SKM-1 treated with dmso at 0.1 percent for 144 hours (cell line): Measurements from ENCODE around the gene ILK.

Experiments
- DNase-seq: peaks from one replicate; lab custom pipeline; 2025; ENCODE audit not compliant: unreplicated experiment; lab: John Stamatoyannopoulos, UW

The ILK gene

GRCh38 chr11:6604790-6605189 lies 1.2 kb downstream of the ILK start:
- no peak for DNase-seq

GRCh38 chr11:6606471-6607189 lies 3.1 kb downstream of the ILK start:
- peak; percentile 59 for DNase-seq

DNA sequence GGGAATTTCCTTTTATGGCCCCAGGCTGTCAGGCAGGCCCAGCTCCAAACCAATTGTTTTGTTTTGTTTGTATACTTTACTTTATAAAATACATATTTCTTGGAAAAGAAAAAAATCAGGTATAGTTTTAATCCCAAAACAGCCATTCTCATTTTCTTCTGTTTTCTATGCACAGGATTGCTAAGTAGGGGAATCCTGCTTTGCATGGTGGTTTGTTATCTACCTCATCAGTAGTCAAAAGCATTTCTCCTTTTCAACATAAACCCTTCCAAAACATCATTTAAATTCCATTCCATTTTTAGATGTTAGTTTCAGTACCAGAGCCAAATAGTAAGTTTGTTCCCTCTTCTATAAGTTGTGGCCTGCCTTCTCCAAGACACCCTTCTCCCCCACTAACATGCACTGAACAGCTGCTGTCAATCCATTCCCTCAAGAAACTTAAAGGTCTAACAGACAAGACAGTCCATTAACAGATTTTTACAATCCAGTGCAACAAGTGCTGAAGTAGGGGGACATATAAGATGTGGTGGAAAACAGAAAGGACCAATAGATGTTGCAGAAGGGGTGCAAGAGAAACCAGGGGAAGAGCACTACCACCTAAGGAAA lies 3.7 kb downstream of the ILK start:
- no peak for DNase-seq

GRCh38 chr11:6608011-6608410 lies 4.4 kb downstream of the ILK start:
- no peak for DNase-seq

DNA sequence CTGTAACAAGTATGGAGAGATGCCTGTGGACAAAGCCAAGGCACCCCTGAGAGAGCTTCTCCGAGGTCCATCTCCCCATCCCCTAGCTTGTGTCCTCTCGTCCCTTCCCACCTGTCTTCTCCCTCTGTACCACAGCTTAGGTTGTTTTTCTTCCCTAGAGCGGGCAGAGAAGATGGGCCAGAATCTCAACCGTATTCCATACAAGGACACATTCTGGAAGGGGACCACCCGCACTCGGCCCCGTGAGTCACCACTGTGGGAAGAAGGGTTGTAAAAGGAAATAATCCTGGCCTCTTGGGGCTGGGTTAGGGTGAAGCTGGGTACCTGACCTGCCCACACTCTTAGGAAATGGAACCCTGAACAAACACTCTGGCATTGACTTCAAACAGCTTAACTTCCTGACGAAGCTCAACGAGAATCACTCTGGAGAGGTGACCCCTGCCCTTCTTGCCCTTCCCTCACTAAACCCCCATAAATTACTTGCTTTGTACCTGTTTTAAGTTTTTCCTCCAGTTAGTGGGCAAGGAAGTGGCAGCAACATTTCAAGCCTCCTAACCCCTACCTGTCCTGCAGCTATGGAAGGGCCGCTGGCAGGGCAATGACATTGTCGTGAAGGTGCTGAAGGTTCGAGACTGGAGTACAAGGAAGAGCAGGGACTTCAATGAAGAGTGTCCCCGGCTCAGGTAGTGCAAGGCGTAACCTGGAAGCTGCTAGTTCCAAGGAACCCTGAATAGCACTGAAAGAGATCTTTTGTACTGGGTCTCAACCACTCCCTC lies 5.3 kb downstream of the ILK start:
- DNase-seq: no peak

GRCh38 chr11:6609502-6610015 lies 6.0 kb downstream of the ILK start:
- no peak for DNase-seq

GRCh38 chr11:6610591-6610990 lies 7.0 kb downstream of the ILK start:
- DNase-seq: no peak

GRCh38 chr11:6611092-6611962 lies 7.8 kb downstream of the ILK start:
- DNase-seq: no peak

DNA sequence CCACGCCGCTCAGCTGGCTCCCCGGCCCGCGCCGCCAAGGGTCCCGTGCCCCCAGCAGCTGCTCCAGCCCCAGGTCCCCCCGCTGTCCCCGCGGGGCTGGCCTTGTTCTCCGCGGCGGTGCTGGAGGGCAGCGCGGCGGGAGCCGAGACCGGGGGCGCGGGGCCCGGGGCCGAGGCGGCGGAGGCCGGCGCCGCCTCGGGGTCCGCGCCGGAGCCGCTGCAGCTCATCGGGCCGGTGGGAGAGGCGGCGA lies 8.3 kb downstream of the ILK start:
- DNase-seq: no peak

DNA sequence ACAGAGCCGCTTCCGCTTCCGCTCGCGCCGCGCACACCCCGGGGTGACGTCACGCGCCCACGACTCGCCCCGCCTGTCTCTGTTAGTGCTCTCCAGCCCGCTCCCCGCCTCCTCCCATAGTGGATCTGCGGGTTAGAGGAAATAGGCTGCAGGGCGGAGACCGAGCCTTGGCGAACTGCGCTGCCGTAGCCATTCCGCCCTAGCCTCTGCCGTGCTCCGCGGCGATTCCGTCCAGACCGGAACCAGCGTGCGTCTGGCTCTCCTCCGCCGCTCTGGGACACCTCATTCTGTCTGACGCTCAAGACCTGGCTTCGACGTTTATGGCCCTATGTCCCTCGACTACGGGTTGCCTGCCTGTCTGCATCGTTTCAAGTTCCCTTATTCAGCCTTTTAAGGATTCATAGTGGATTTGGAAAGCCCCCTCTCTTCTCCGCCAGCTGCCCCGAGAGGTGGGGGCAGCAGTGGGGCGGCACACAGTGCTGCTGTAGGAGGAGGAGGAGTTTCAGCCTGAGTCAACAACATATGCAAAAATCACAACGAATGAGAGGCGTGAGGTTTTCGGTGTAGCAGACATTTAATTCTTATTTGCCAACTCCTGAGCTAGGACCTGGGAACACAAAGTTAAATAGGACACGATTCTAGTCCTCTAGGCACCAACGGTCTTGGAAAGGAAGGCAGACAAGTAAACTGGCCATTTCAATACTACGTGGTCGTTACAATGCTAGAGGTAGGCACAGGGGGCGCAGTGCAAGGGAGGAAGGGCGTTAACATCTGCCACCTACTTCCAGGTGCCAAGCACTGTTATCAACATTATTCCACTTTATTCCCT lies 8.9 kb downstream of the ILK start, which contains the start of gene TAF10:
TAF10 (minus strand) TSS at position 4 of the 829 bp plus-strand sequence. CDS start 27 bp downstream, outside the sequence.
- DNase-seq: peak; percentile 93

DNA sequence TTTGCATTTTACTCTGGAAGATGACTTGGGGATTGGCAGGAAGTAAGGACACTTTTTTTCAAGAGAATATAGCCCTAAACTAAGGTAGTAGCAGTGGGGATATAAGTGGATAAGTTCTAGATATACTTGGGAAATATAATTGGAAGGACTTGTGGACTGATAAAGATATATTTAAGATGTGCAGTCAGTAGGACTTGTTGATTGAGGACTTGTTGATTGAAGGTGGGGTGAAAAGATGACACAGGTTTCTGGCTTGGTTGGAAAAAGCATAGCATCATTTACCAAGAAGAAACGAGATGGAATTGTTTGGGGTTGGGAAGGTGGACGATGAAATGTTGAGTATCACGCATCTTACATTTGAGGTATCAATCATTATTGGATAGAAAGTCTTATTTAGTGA lies 9.9 kb downstream of the ILK start:
- no peak for DNase-seq

- no peak for DNase-seq
Observed at GRCh38 chr11:6614446-6614845, 10.9 kb downstream of the ILK start.

GRCh38 chr11:6615046-6615445 lies 11.5 kb downstream of the ILK start:
- no peak for DNase-seq

DNA sequence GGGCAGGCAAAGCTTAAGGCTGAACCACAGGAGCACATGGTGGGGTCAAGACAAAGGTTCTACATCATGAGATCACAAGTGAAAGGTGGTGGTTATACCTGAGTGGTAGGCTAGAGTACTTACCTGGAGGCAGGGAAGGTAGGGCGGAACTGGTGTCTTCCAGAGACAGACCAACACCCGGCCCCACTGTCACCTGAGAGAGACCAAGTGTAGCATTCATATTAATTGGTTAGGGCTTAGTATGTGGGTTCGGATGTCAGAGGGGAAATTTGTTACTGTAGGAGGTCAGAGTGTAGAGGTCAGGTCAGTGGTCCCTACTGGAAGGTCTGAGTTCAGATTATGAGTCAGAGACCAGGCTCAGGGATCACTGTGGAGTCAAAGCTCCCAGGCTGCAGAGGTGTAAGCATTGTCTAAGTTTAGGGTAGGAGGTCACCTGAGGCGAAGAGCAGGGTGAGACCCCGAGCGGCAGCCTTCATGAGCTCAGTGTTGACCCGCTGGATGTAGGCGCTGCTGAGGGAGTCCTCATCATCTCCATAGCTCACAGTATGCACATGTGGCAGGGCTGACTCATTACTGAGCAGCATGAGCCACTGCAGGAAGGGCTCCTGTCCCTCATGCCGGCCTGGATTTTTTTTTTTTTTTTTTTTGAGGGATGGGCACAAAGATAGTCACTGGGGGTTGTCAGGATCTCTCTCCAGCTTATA lies 12.5 kb downstream of the ILK start:
- DNase-seq: no peak

DNA sequence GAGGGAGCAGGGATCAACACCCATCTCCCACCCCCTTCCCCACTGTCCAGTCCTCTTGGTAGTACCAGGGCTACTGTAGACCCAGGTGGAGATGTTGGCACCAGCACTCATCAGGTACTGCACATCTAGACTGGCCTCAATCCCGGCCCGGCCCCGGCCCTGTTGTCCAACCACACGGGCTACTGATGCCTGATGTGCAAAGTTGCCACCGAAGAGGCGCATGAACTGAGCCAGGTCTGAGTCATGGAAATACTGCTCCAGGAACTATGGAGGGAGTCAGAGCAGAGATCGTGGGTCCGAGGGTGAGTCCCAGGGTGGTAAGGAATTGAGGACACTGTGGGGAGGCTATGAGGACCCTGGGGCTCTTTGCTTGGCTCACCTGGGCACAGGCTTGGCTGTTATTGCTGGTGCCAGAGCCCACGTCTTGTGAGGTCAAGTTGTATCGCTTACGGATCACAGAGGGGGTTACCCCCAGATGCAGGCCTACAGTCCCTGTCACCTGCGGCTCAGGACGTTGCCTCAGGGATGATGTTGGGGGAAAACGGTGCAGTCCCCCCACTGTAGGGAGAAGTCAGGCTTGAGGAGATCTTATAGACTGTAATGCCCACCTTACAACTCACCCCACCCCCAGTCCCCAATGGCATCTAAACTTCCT lies 13.1 kb downstream of the ILK start:
- no peak for DNase-seq

- DNase-seq: no peak
Observed at GRCh38 chr11:6617315-6617781, 13.8 kb downstream of the ILK start.

DNA sequence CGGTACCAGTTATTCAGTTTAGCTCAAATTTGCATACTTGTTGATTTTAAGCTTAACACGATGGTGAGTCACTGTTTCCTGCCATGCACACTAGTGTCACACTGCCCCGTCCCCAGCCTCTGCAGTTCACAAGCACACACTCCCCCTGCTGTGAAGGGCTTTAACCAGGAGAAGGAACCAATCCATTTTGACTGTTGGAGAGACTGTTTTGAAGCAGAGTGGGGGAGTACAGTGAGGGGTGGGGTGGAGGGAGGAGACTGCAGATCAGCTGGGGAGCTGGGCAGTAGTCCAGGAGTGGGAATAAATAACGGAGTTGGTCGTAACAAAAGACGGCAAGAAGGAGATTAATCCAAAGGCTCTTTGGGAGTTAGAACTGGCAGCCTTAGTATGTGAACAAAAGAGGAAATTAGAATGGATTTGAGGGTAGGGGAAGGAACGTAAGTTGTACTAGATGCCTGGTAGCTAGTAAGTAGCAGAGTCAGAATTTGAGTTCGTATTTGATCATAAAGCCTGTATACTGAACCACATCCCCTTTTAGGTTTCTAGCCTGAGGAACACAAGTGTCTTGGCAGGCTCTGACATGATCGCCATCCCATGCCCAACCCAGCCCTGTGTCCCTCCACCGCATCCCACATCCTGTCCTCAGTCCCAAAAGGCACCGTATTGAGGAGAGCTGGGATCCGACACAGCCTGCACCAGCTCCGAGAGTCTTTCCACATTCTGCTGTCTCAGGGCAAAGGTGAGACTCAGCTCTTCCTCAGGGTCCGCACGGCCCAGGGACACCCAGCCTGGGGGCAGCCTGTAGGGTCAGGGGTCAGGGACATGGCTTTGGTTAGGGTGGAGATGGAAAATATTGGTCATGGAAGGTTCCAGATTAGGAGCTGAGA lies 14.8 kb downstream of the ILK start:
- DNase-seq: peak; percentile 33
